HG03460 (cell line): ENCODE data around the gene TBC1D22A.
"Not testable (repeated sequence)": the region's sequence is repeated elsewhere in the genome, so short reads cannot be mapped to it uniquely, and the experiment has no call there.

Source experiments
- ATAC-seq: cut with Tn5 transposase; IDR thresholded peaks from one replicate; pipeline ENCODE4 v1.9.1; 2021; ENCODE audit not compliant: unreplicated experiment

Gene TBC1D22A

GRCh38 chr22:47111626-47112581, 349.5 kb downstream of the TBC1D22A start:
- no peak for ATAC-seq

GRCh38 chr22:47112582-47112965, 350.1 kb downstream of the TBC1D22A start:
- ATAC-seq: no peak

- ATAC-seq: no peak
Measured at GRCh38 chr22:47112994-47113852, 350.8 kb downstream of the TBC1D22A start.

- no peak for ATAC-seq
Measured at GRCh38 chr22:47113853-47114415, 351.5 kb downstream of the TBC1D22A start.

GRCh38 chr22:47114813-47115517, 352.5 kb downstream of the TBC1D22A start:
- ATAC-seq: no peak

- ATAC-seq: no peak
Measured at GRCh38 chr22:47115518-47115890, 353.1 kb downstream of the TBC1D22A start.

- ATAC-seq: no peak
Measured at GRCh38 chr22:47115921-47116320, 353.5 kb downstream of the TBC1D22A start.

- ATAC-seq: no peak
Measured at GRCh38 chr22:47116426-47117341, 354.2 kb downstream of the TBC1D22A start.

GRCh38 chr22:47117442-47117841, 355.0 kb downstream of the TBC1D22A start:
- not testable (repeated sequence) for ATAC-seq

GRCh38 chr22:47119181-47119580, 356.7 kb downstream of the TBC1D22A start:
- ATAC-seq: no peak

- no peak for ATAC-seq
Measured at GRCh38 chr22:47120399-47120798, 357.9 kb downstream of the TBC1D22A start.

- no peak for ATAC-seq
Measured at GRCh38 chr22:47121791-47122190, 359.3 kb downstream of the TBC1D22A start.

GRCh38 chr22:47122441-47123000, 360.1 kb downstream of the TBC1D22A start:
- no peak for ATAC-seq

GRCh38 chr22:47123006-47123826, 360.8 kb downstream of the TBC1D22A start:
- no peak for ATAC-seq

GRCh38 chr22:47123827-47124442, 361.5 kb downstream of the TBC1D22A start:
- ATAC-seq: no peak

- no peak for ATAC-seq
Measured at GRCh38 chr22:47124451-47124881, 362.0 kb downstream of the TBC1D22A start.

- ATAC-seq: no peak
Measured at GRCh38 chr22:47124961-47125360, 362.5 kb downstream of the TBC1D22A start.

- ATAC-seq: no peak
Measured at GRCh38 chr22:47125603-47126002, 363.2 kb downstream of the TBC1D22A start.
